WTC11 (cell line): ENCODE data around the gene SLC25A40. TPM values are rescaled to one million over a fixed set of nuclear protein-coding genes. Genes with fewer than 3 reads are reported as not detected.

Source experiments
- ATAC-seq: fragments of 200-7000 bp; cut with Tn5 transposase; 2 replicates; pipeline ENCODE4 v1.10.0; 2021; ENCODE audit warnings: mild to moderate bottlenecking, moderate library complexity
- CTCF ChIA-PET: fragments of 300-600 bp; sonication (Branson Sonifier 250); formaldehyde crosslinking; loops from one replicate; lab custom pipeline; 2021; ENCODE audit warnings: antibody characterized with exemption; lab: Charles Lee
- POLR2A ChIA-PET: fragments of 350-600 bp; sonication (Branson Sonifier 250); formaldehyde crosslinking; loops from one replicate; lab custom pipeline; 2021; ENCODE audit warnings: antibody characterized with exemption; lab: Charles Lee
- DNase-seq: peaks from one replicate; pipeline ENCODE4 v3.0.0; 2021; ENCODE audit warnings: low spot score
- H3K27ac Mint-ChIP-seq: 2 replicates; pipeline ENCODE4 v1.8.0; 2021; ENCODE audit warnings: mixed read lengths
- H3K27me3 Mint-ChIP-seq: 2 replicates; pipeline ENCODE4 v1.8.0; 2021; ENCODE audit warnings: low read depth, mild to moderate bottlenecking, moderate library complexity, mixed read lengths
- H3K36me3 Mint-ChIP-seq: 2 replicates; pipeline ENCODE4 v1.8.0; 2021; ENCODE audit warnings: mixed read lengths
- H3K4me1 Mint-ChIP-seq: 2 replicates; pipeline ENCODE4 v1.8.0; 2022; ENCODE audit warnings: mixed read lengths
- H3K4me3 Mint-ChIP-seq: 2 replicates; pipeline ENCODE4 v1.8.0; 2021; ENCODE audit warnings: mild to moderate bottlenecking, moderate library complexity, mixed read lengths
- H3K9me3 Mint-ChIP-seq: 2 replicates; pipeline ENCODE4 v1.8.0; 2021; ENCODE audit warnings: mixed read lengths
- ATF1 ChIP-seq: sonication (generic); formaldehyde crosslinking; IDR thresholded peaks from 2 replicates; pipeline ENCODE4 v1.8.1; 2023; ENCODE audit warnings: mild to moderate bottlenecking, moderate library complexity, missing genetic modification reagents
- CBFB ChIP-seq: sonication (generic); formaldehyde crosslinking; IDR thresholded peaks from 2 replicates; pipeline ENCODE4 v1.8.1; 2022; ENCODE audit warnings: mild to moderate bottlenecking, low read depth, missing genetic modification reagents
- CREB1 ChIP-seq: sonication (generic); formaldehyde crosslinking; IDR thresholded peaks from 2 replicates; pipeline ENCODE4 v1.8.0; 2023; ENCODE audit warnings: mild to moderate bottlenecking, missing genetic modification reagents
- ETV6 ChIP-seq: sonication (generic); formaldehyde crosslinking; IDR thresholded peaks from 2 replicates; pipeline ENCODE4 v1.8.1; 2022; ENCODE audit warnings: mild to moderate bottlenecking, missing genetic modification reagents
- FOXJ3 ChIP-seq: sonication (generic); formaldehyde crosslinking; IDR thresholded peaks from 2 replicates; pipeline ENCODE4 v1.9.0; 2021; ENCODE audit warnings: missing genetic modification reagents, mild to moderate bottlenecking, borderline replicate concordance
- HMGA2 ChIP-seq: fragments of 250-450 bp; sonication (Bioruptor Pico); IDR thresholded peaks from 2 replicates; pipeline ENCODE4 v1.4.0; 2021; ENCODE audit warnings: mild to moderate bottlenecking, moderate library complexity
- IRF2 ChIP-seq: sonication (generic); formaldehyde crosslinking; IDR thresholded peaks from 2 replicates; pipeline ENCODE4 v1.8.0; 2022; ENCODE audit warnings: low read depth, missing genetic modification reagents, borderline replicate concordance
- MXD4 ChIP-seq: fragments of 250-450 bp; sonication (Bioruptor Pico); IDR thresholded peaks from 2 replicates; pipeline ENCODE4 v1.8.0; 2021; ENCODE audit warnings: mild to moderate bottlenecking, moderate library complexity, borderline replicate concordance
- OVOL2 ChIP-seq: fragments of 250-450 bp; sonication (Bioruptor Pico); IDR thresholded peaks from 2 replicates; pipeline ENCODE4 v1.9.0; 2021; ENCODE audit warnings: mild to moderate bottlenecking, borderline replicate concordance
- SMAD3 ChIP-seq: sonication (generic); formaldehyde crosslinking; IDR thresholded peaks from 2 replicates; pipeline ENCODE4 v1.8.0; 2022; ENCODE audit warnings: missing genetic modification reagents, mild to moderate bottlenecking, borderline replicate concordance
- TCF7 ChIP-seq: sonication (generic); formaldehyde crosslinking; IDR thresholded peaks from 2 replicates; pipeline ENCODE4 v1.8.0; 2022; ENCODE audit warnings: mild to moderate bottlenecking, low read depth, missing genetic modification reagents, moderate library complexity
- TEAD4 ChIP-seq: sonication (generic); formaldehyde crosslinking; IDR thresholded peaks from 2 replicates; pipeline ENCODE4 v1.8.0; 2022; ENCODE audit warnings: mild to moderate bottlenecking, missing genetic modification reagents
- ZNF138 ChIP-seq: sonication (generic); formaldehyde crosslinking; conservative IDR thresholded peaks from 2 replicates; pipeline ENCODE4 v1.8.1; 2022; ENCODE audit warnings: mild to moderate bottlenecking, moderate library complexity, missing genetic modification reagents
- ZNF423 ChIP-seq: fragments of 250-450 bp; sonication (Bioruptor Pico); IDR thresholded peaks from 2 replicates; pipeline ENCODE4 v2.1.2; 2022; ENCODE audit warnings: mild to moderate bottlenecking, moderate library complexity
- ZNF671 ChIP-seq: fragments of 250-450 bp; sonication (Bioruptor Pico); IDR thresholded peaks from 2 replicates; pipeline ENCODE4 v1.8.0; 2021; ENCODE audit warnings: mild to moderate bottlenecking
- total RNA-seq: library from RNA; stranded (reverse); gene quantifications from 3 replicates; pipeline ENCODE4 v1.2.3, GENCODE V29; 2021
- TF ChIP-seq, protein P1 (sequence below): fragments of 250-450 bp; sonication (Bioruptor Pico); IDR thresholded peaks from 2 replicates; pipeline ENCODE4 v1.8.0; 2021; ENCODE audit warnings: mild to moderate bottlenecking
- TF ChIP-seq, protein P2 (sequence below): fragments of 250-450 bp; sonication (Bioruptor Pico); IDR thresholded peaks from 2 replicates; pipeline ENCODE4 v1.9.0; 2021; ENCODE audit warnings: mild to moderate bottlenecking
- TF ChIP-seq, protein P3 (sequence below): sonication (generic); formaldehyde crosslinking; IDR thresholded peaks from 2 replicates; pipeline ENCODE4 v1.8.1; 2023; ENCODE audit warnings: mild to moderate bottlenecking, missing genetic modification reagents, borderline replicate concordance
- TF ChIP-seq, protein P4 (sequence below): fragments of 250-450 bp; sonication (Bioruptor Pico); IDR thresholded peaks from 2 replicates; pipeline ENCODE4 v2.1.2; 2022; ENCODE audit warnings: mild to moderate bottlenecking, moderate library complexity
- TF ChIP-seq, protein P5 (sequence below): sonication (generic); formaldehyde crosslinking; IDR thresholded peaks from 2 replicates; pipeline ENCODE4 v1.8.0; 2023; ENCODE audit warnings: missing genetic modification reagents, mild to moderate bottlenecking, borderline replicate concordance

The SLC25A40 gene
- total RNA-seq, 1 experiment from 2014 or later: 18.1 TPM

DNA sequence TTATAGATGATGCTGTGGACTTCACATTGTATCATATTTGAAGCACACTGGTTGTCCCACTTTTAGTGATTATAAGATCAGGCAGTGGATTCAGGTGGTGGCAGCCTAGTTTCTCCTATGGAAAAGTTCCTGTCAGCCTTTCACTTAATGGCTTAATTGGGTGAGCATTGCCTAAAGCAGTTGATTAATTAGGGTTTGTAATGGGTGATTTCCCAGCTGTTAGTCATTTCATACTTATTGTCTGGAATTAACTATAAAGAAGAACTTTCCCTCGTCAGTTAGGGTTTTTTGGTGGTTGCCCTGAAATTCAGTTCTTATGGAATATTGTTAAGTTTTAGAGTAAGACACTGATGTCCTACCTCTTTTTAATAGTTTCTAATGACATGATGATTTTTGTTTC lies 78.8 kb downstream of the SLC25A40 start:
- 0 out of 2 replicates have a peak, but pooled peaks cover 3% of the 10 kb centered on the region for H3K4me1 Mint-ChIP-seq
- no peak overlapping the region for H3K4me3 Mint-ChIP-seq
- CTCF ChIA-PET: interaction anchor here (0.7 to 1.2 kb wide), 8 partner anchors 12 to 372 kb away, joined by 3 to 9 read pairs (median 4); partner anchors contain the start of gene ADAM22

DNA sequence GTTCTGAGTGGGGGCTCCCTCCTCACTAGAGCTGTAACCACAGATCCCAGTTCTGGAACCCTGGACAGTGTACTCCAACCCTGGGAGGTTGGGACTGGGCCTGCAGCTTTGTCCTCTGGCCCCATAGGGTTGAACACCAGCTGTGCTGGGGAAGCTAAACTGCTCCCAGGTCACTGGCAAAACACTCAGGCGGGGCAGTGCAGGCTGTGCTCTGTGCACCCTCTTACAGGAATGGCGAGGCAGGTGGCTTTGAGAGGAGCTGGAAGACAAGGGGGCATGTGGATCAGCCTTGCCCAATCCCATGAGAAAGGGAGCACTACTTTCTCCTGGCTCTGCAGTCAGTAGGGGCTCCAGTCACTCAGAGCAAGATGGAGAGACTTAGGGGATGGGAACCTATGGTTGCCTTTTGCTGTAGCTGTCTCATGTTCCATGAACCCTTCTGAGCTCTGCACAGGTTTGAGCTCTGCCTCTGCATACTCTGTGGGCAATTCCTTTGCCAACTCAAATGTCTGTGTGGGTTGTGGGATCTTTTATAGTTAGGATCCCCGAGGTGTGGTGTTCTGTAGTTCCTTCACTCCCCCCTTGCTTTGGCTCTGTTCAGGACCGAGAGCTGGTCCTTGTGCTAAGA lies 90.7 kb downstream of the SLC25A40 start:
- Mint-ChIP-seq H3K4me1 (no peaks in the 10 kb centered on the region), H3K9me3 (no peaks in the 10 kb centered on the region), H3K36me3 (no peaks in the 10 kb centered on the region), H3K27ac (no peak overlapping the region), H3K27me3 (no peaks in the 10 kb centered on the region), H3K4me3 (no peak overlapping the region)
- ChIA-PET CTCF (interaction anchor here (0.8 to 1.1 kb wide), 2 partner anchors 12 to 142 kb away, joined by 3 read pairs; no protein-coding TSS in a partner anchor), POLR2A (no interaction called here)
- TF ChIP-seq, protein P1, sequence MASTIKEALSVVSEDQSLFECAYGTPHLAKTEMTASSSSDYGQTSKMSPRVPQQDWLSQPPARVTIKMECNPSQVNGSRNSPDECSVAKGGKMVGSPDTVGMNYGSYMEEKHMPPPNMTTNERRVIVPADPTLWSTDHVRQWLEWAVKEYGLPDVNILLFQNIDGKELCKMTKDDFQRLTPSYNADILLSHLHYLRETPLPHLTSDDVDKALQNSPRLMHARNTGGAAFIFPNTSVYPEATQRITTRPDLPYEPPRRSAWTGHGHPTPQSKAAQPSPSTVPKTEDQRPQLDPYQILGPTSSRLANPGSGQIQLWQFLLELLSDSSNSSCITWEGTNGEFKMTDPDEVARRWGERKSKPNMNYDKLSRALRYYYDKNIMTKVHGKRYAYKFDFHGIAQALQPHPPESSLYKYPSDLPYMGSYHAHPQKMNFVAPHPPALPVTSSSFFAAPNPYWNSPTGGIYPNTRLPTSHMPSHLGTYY (CRISPR knock-in tag): no peak
- TF ChIP-seq TEAD4 (CRISPR knock-in tag): no peak
- no peak for ATAC-seq
- DNase-seq: no peak

More for the DNA sequence above, 78.8 kb downstream of the SLC25A40 start:
- H3K36me3 Mint-ChIP-seq: no peaks in the 10 kb centered on the region
- no peak overlapping the region for H3K27ac Mint-ChIP-seq
- no peaks in the 10 kb centered on the region for H3K27me3 Mint-ChIP-seq
- no peak for DNase-seq
- H3K9me3 Mint-ChIP-seq: peaks cover 13% of the 10 kb centered on the region
- no peak for ATAC-seq
- POLR2A ChIA-PET: interaction anchor here (0.5 kb wide), 1 partner anchor 315 kb away, joined by 4 read pairs; no protein-coding TSS in a partner anchor
- no peak for TF ChIP-seq CBFB (CRISPR knock-in tag)
- no peak for TF ChIP-seq ATF1 (CRISPR knock-in tag)
- TF ChIP-seq HMGA2 (CRISPR knock-in tag): no peak
- TF ChIP-seq, protein P2, sequence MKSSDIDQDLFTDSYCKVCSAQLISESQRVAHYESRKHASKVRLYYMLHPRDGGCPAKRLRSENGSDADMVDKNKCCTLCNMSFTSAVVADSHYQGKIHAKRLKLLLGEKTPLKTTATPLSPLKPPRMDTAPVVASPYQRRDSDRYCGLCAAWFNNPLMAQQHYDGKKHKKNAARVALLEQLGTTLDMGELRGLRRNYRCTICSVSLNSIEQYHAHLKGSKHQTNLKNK (CRISPR knock-in tag): no peak

DNA sequence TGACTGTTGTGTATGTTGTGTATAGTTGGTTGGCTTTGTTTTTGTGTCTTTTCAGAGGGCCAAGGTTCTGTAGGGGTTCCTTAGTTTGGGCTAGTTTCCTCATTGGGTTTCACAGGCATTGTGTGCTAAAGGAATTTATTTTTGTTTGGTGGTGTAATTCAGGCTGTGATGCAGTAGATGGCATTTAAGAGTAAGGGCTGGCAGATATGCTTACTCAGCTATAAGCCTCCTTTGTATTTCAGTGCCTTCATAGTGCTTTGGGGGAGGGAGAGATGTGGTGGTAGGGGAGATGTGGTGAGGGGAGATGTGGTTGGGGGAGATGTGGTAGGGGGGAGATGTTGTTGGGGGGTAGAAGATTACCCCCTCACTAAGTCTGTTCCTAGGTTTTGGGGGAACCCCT lies 91.7 kb downstream of the SLC25A40 start:
- no peak for DNase-seq
- Mint-ChIP-seq H3K4me1 (no peaks in the 10 kb centered on the region), H3K27me3 (no peaks in the 10 kb centered on the region), H3K36me3 (no peaks in the 10 kb centered on the region), H3K9me3 (peaks cover 5% of the 10 kb centered on the region; the same call in 1 of the 2 replicates), H3K27ac (no peak overlapping the region), H3K4me3 (no peak overlapping the region)
- POLR2A ChIA-PET: no interaction called here
- TF ChIP-seq OVOL2 (CRISPR knock-in tag): no peak
- TF ChIP-seq, protein P3, sequence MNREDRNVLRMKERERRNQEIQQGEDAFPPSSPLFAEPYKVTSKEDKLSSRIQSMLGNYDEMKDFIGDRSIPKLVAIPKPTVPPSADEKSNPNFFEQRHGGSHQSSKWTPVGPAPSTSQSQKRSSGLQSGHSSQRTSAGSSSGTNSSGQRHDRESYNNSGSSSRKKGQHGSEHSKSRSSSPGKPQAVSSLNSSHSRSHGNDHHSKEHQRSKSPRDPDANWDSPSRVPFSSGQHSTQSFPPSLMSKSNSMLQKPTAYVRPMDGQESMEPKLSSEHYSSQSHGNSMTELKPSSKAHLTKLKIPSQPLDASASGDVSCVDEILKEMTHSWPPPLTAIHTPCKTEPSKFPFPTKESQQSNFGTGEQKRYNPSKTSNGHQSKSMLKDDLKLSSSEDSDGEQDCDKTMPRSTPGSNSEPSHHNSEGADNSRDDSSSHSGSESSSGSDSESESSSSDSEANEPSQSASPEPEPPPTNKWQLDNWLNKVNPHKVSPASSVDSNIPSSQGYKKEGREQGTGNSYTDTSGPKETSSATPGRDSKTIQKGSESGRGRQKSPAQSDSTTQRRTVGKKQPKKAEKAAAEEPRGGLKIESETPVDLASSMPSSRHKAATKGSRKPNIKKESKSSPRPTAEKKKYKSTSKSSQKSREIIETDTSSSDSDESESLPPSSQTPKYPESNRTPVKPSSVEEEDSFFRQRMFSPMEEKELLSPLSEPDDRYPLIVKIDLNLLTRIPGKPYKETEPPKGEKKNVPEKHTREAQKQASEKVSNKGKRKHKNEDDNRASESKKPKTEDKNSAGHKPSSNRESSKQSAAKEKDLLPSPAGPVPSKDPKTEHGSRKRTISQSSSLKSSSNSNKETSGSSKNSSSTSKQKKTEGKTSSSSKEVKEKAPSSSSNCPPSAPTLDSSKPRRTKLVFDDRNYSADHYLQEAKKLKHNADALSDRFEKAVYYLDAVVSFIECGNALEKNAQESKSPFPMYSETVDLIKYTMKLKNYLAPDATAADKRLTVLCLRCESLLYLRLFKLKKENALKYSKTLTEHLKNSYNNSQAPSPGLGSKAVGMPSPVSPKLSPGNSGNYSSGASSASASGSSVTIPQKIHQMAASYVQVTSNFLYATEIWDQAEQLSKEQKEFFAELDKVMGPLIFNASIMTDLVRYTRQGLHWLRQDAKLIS: no peak
- no peak for TF ChIP-seq ZNF138 (CRISPR knock-in tag)
- no peak for TF ChIP-seq ETV6 (CRISPR knock-in tag)
- TF ChIP-seq, protein P4, sequence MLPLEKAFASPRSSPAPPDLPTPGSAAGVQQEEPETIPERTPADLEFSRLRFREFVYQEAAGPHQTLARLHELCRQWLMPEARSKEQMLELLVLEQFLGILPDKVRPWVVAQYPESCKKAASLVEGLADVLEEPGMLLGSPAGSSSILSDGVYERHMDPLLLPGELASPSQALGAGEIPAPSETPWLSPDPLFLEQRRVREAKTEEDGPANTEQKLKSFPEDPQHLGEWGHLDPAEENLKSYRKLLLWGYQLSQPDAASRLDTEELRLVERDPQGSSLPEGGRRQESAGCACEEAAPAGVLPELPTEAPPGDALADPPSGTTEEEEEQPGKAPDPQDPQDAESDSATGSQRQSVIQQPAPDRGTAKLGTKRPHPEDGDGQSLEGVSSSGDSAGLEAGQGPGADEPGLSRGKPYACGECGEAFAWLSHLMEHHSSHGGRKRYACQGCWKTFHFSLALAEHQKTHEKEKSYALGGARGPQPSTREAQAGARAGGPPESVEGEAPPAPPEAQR (CRISPR knock-in tag): no peak
- TF ChIP-seq TEAD4 (CRISPR knock-in tag): no peak
- TF ChIP-seq IRF2 (CRISPR knock-in tag): no peak
- TF ChIP-seq ZNF671 (CRISPR knock-in tag): no peak
- no peak for TF ChIP-seq CREB1 (CRISPR knock-in tag)
- TF ChIP-seq SMAD3 (CRISPR knock-in tag): no peak
- TF ChIP-seq ZNF423 (CRISPR knock-in tag): no peak
- no peak for TF ChIP-seq CBFB (CRISPR knock-in tag)
- no peak for TF ChIP-seq FOXJ3
- no peak for TF ChIP-seq MXD4
- no peak for TF ChIP-seq TCF7 (CRISPR knock-in tag)
- TF ChIP-seq, protein P5, sequence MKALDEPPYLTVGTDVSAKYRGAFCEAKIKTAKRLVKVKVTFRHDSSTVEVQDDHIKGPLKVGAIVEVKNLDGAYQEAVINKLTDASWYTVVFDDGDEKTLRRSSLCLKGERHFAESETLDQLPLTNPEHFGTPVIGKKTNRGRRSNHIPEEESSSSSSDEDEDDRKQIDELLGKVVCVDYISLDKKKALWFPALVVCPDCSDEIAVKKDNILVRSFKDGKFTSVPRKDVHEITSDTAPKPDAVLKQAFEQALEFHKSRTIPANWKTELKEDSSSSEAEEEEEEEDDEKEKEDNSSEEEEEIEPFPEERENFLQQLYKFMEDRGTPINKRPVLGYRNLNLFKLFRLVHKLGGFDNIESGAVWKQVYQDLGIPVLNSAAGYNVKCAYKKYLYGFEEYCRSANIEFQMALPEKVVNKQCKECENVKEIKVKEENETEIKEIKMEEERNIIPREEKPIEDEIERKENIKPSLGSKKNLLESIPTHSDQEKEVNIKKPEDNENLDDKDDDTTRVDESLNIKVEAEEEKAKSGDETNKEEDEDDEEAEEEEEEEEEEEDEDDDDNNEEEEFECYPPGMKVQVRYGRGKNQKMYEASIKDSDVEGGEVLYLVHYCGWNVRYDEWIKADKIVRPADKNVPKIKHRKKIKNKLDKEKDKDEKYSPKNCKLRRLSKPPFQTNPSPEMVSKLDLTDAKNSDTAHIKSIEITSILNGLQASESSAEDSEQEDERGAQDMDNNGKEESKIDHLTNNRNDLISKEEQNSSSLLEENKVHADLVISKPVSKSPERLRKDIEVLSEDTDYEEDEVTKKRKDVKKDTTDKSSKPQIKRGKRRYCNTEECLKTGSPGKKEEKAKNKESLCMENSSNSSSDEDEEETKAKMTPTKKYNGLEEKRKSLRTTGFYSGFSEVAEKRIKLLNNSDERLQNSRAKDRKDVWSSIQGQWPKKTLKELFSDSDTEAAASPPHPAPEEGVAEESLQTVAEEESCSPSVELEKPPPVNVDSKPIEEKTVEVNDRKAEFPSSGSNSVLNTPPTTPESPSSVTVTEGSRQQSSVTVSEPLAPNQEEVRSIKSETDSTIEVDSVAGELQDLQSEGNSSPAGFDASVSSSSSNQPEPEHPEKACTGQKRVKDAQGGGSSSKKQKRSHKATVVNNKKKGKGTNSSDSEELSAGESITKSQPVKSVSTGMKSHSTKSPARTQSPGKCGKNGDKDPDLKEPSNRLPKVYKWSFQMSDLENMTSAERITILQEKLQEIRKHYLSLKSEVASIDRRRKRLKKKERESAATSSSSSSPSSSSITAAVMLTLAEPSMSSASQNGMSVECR (CRISPR knock-in tag): no peak
- ATAC-seq: peak; percentile 44
- CTCF ChIA-PET: no interaction called here
